ENCODE results near the gene VPS72. TPM values are rescaled to one million over a fixed set of nuclear protein-coding genes. Genes with fewer than 3 reads are reported as not detected.
"Not testable (repeated sequence)": the region's sequence is repeated elsewhere in the genome, so short reads cannot be mapped to it uniquely, and the experiment has no call there.

The VPS72 gene
- polyA plus RNA-seq, 1 donor (not counting 4 experiments of a cell fraction or from before 2014, with no cell fraction given): 69.9 TPM

- Histone ChIP-seq H3K4me2 (ENCODE audit: control insufficient read depth, extremely low read depth, insufficient read depth, low read depth, low read length) (no peak overlapping the region), H4K20me1 (ENCODE audit: control insufficient read depth, extremely low read depth, insufficient read depth, low read length) (peaks cover 20% of the 10 kb centered on the region), H3K9ac (ENCODE audit: control insufficient read depth, extremely low read depth, insufficient read depth, low read length) (no peak overlapping the region), H3K9me1 (ENCODE audit: control insufficient read depth, extremely low read depth, insufficient read depth, low read length) (no peaks in the 10 kb centered on the region), H3K4me1 (ENCODE audit: control insufficient read depth, extremely low read depth, insufficient read depth, low read length) (peaks cover 5% of the 10 kb centered on the region), H3K27ac (ENCODE audit: control insufficient read depth, insufficient read depth, low read length) (no peak overlapping the region), H2AFZ (ENCODE audit: control insufficient read depth, low read length) (no peak overlapping the region), H3K9me3 (ENCODE audit: control insufficient read depth, low read depth, low read length) (no peaks in the 10 kb centered on the region), H3K36me3 (ENCODE audit: control insufficient read depth in 2 of 2, extremely low read depth in 1 of 2, insufficient read depth in 2 of 2, low read length in 2 of 2) (peaks cover 19 to 20% of the 10 kb centered on the region in 2 experiments), H3K27me3 (ENCODE audit: control insufficient read depth, extremely low read depth, insufficient read depth, low read length) (no peaks in the 10 kb centered on the region), H3K79me2 (ENCODE audit: control insufficient read depth, insufficient read depth, low read length) (peaks cover 96% of the 10 kb centered on the region), H3K4me3 (ENCODE audit: control insufficient read depth in 2 of 3, extremely low read depth in 1 of 3, insufficient read depth in 2 of 3, low read depth in 1 of 3, low read length in 3 of 3) (no peak overlapping the region)
- TF ChIP-seq EZH2 (IDR thresholded peaks at IDR 0.05; ENCODE audit: low read length): no peak
- no peak for TF ChIP-seq CTCF (optimal IDR thresholded peaks at IDR 0.05 in 1 of 3, IDR thresholded peaks at IDR 0.05 in 1 of 3, conservative IDR thresholded peaks at IDR 0.05 in 1 of 3; ENCODE audit: extremely low read depth in 1 of 3, insufficient read depth in 2 of 3, low read length in 3 of 3)
- dilution Hi-C loops (cut with MboI; ENCODE audit: extremely low pct_ligation_motif_present, low sequenced_read_pairs): no loop called here
- FAIRE-seq: no peak
- DNase-seq (ENCODE audit: low read depth, low spot score): no peak
Observed at GRCh38 chr1:151210830-151211229, 20.8 kb upstream of the VPS72 start.

- H3K27me3 ChIP-seq (ENCODE audit: control insufficient read depth, extremely low read depth, insufficient read depth, low read length); H3K4me2 ChIP-seq (ENCODE audit: control insufficient read depth, extremely low read depth, insufficient read depth, low read depth, low read length); dilution Hi-C loops (cut with MboI; ENCODE audit: extremely low pct_ligation_motif_present, low sequenced_read_pairs); H3K9ac ChIP-seq (ENCODE audit: control insufficient read depth, extremely low read depth, insufficient read depth, low read length); H3K9me1 ChIP-seq (ENCODE audit: control insufficient read depth, extremely low read depth, insufficient read depth, low read length); H2AFZ ChIP-seq (ENCODE audit: control insufficient read depth, low read length); DNase-seq (ENCODE audit: low read depth, low spot score); H3K9me3 ChIP-seq (ENCODE audit: control insufficient read depth, low read depth, low read length); H3K4me3 ChIP-seq (ENCODE audit: control insufficient read depth in 2 of 3, extremely low read depth in 1 of 3, insufficient read depth in 2 of 3, low read depth in 1 of 3, low read length in 3 of 3); FAIRE-seq; H3K27ac ChIP-seq (ENCODE audit: control insufficient read depth, insufficient read depth, low read length): not testable (repeated sequence)
- peaks cover 15% of the 10 kb centered on the region for H3K4me1 ChIP-seq (ENCODE audit: control insufficient read depth, extremely low read depth, insufficient read depth, low read length)
- peaks cover 94% of the 10 kb centered on the region for H3K79me2 ChIP-seq (ENCODE audit: control insufficient read depth, insufficient read depth, low read length)
- H4K20me1 ChIP-seq (ENCODE audit: control insufficient read depth, extremely low read depth, insufficient read depth, low read length): peaks cover 21% of the 10 kb centered on the region
- H3K36me3 ChIP-seq (ENCODE audit: control insufficient read depth in 2 of 2, extremely low read depth in 1 of 2, insufficient read depth in 2 of 2, low read length in 2 of 2): peaks cover 21 to 22% of the 10 kb centered on the region in 2 experiments
Observed at GRCh38 chr1:151205381-151205965, 15.5 kb upstream of the VPS72 start.

All from keratinocyte (primary cell).